Activated B cell treated with CpG ODN at 0.5 μM for 24 hours (primary cell): Measurements from ENCODE around the gene ZCWPW1. TPM values are rescaled to one million over a fixed set of nuclear protein-coding genes. Genes with fewer than 3 reads are reported as not detected.

Source experiments
- ATAC-seq: fragments of 200-7000 bp; cut with Tn5 transposase; one replicate; pipeline ENCODE4 v1.10.0; 2021; ENCODE audit warnings: low read depth, mild to moderate bottlenecking, moderate library complexity
- CTCF ChIA-PET: fragments of 350-600 bp; sonication (Branson Sonifier 250); formaldehyde crosslinking; loops from one replicate; lab custom pipeline; 2021; ENCODE audit warnings: antibody characterized with exemption; lab: Charles Lee
- POLR2A ChIA-PET: fragments of 350-600 bp; sonication (Branson Sonifier 250); formaldehyde crosslinking; loops from one replicate; lab custom pipeline; 2021; ENCODE audit warnings: antibody characterized with exemption; lab: Charles Lee
- DNase-seq: peaks from one replicate; pipeline ENCODE4 v3.0.0; 2022
- H3K27ac Mint-ChIP-seq: one replicate; pipeline ENCODE4 v1.8.0; 2020; ENCODE audit warnings: mixed read lengths
- H3K27me3 Mint-ChIP-seq: one replicate; pipeline ENCODE4 v1.8.0; 2021; ENCODE audit warnings: mixed read lengths
- H3K36me3 Mint-ChIP-seq: one replicate; pipeline ENCODE4 v1.8.0; 2021; ENCODE audit warnings: low read depth, mixed read lengths
- H3K4me1 Mint-ChIP-seq: one replicate; pipeline ENCODE4 v1.8.0; 2021; ENCODE audit warnings: mixed read lengths
- H3K4me3 Mint-ChIP-seq: one replicate; pipeline ENCODE4 v1.8.0; 2020; ENCODE audit warnings: mild to moderate bottlenecking, mixed read lengths
- H3K9me3 Mint-ChIP-seq: one replicate; pipeline ENCODE4 v1.8.0; 2020; ENCODE audit warnings: mixed read lengths
- CTCF ChIP-seq: fragments of 200-600 bp; IDR thresholded peaks from one replicate; pipeline ENCODE4 v1.8.0; 2022; ENCODE audit warnings: antibody characterized with exemption, mild to moderate bottlenecking
- intact Hi-C: fragments of 100-400 bp; cut with micrococcal nuclease; formaldehyde crosslinking; loops from one replicate; pipeline ENCODE4 v1.15.1; 2024
- total RNA-seq: library from RNA; stranded (reverse); gene quantifications from 2 replicates; pipeline ENCODE4 v1.2.3, GENCODE V29; 2022

The ZCWPW1 gene
- total RNA-seq, 1 donor from 2014 or later: 10.8 TPM

- Mint-ChIP-seq H3K4me3 (no peak overlapping the region), H3K27ac (peak overlapping the region; percentile 91), H3K27me3 (no peaks in the 10 kb centered on the region), H3K4me1 (peaks cover 92% of the 10 kb centered on the region), H3K9me3 (no peaks in the 10 kb centered on the region), H3K36me3 (peaks cover 1% of the 10 kb centered on the region)
- intact Hi-C loops: no loop called here
- ATAC-seq (no peak), DNase-seq (no peak)
- TF ChIP-seq CTCF: no peak
- POLR2A ChIA-PET: interaction anchor here (1.3 kb wide), 1 partner anchor 59 kb away, joined by 7 read pairs; the partner anchor contains the start of genes MEPCE and ZCWPW1
- CTCF ChIA-PET: interaction anchor here (1.0 kb wide), 1 partner anchor 38 kb away, joined by 3 read pairs; no protein-coding TSS in a partner anchor
Measured at GRCh38 chr7:100370303-100370702, 58.2 kb downstream of the ZCWPW1 start.

- Mint-ChIP-seq H3K9me3 (no peaks in the 10 kb centered on the region), H3K27ac (peak overlapping the region; percentile 91), H3K4me3 (peak overlapping the region; percentile 44), H3K36me3 (peaks cover 8% of the 10 kb centered on the region), H3K27me3 (no peaks in the 10 kb centered on the region), H3K4me1 (peaks cover 92% of the 10 kb centered on the region)
- TF ChIP-seq CTCF: no peak
- intact Hi-C loops: loop anchor here (1.0 kb wide), 9 partner anchors 11 to 304 kb away; partner anchors contain the start of genes GNB2, PILRB, ZCWPW1 and ZNF3
- DNase-seq (peak; percentile 69), ATAC-seq (peak; percentile 80)
- ChIA-PET POLR2A (interaction anchor here (0.5 to 2.4 kb wide), 28 partner anchors 10 to 1494 kb away, joined by 3 to 90 read pairs (median 7); partner anchors contain the start of genes AP4M1, FBXO24, LRCH4 and MBLAC1), CTCF (interaction anchor here (1.0 to 2.5 kb wide), 5 partner anchors 9 to 81 kb away, joined by 3 to 17 read pairs (median 4); no protein-coding TSS in a partner anchor)
Measured at GRCh38 chr7:100369105-100369504, 59.4 kb downstream of the ZCWPW1 start.

GRCh38 chr7:100367676-100368613, 60.6 kb downstream of the ZCWPW1 start:
- POLR2A ChIA-PET: interaction anchor here (0.6 to 2.4 kb wide), 16 partner anchors 9 to 285 kb away, joined by 3 to 90 read pairs (median 8); partner anchors contain the start of genes FBXO24, LRCH4, MBLAC1 and MEPCE
- Mint-ChIP-seq H3K36me3 (peaks cover 14% of the 10 kb centered on the region), H3K9me3 (no peaks in the 10 kb centered on the region), H3K27ac (peak overlapping the region; percentile 91), H3K4me3 (peak overlapping the region; percentile 41), H3K27me3 (no peaks in the 10 kb centered on the region), H3K4me1 (peaks cover 84% of the 10 kb centered on the region)
- no peak for TF ChIP-seq CTCF
- intact Hi-C loops: no loop called here
- CTCF ChIA-PET: interaction anchor here (0.9 to 2.5 kb wide), 3 partner anchors 9 to 40 kb away, joined by 3 to 17 read pairs (median 4); no protein-coding TSS in a partner anchor
- peak; percentile 28 for ATAC-seq
- DNase-seq: no peak

- peak overlapping the region; percentile 9 for H3K4me3 Mint-ChIP-seq
- no peak for ATAC-seq
- ChIA-PET POLR2A (interaction anchor here (0.7 to 3.1 kb wide), 6 partner anchors 22 to 62 kb away, joined by 3 to 24 read pairs (median 6); partner anchors contain the start of genes MEPCE and ZCWPW1), CTCF (interaction anchor here (2.3 kb wide), 1 partner anchor 40 kb away, joined by 12 read pairs; no protein-coding TSS in a partner anchor)
- intact Hi-C loops: no loop called here
- H3K27ac Mint-ChIP-seq: peak overlapping the region; percentile 91
- DNase-seq: no peak
- peaks cover 21% of the 10 kb centered on the region for H3K36me3 Mint-ChIP-seq
- peaks cover 79% of the 10 kb centered on the region for H3K4me1 Mint-ChIP-seq
- no peaks in the 10 kb centered on the region for H3K27me3 Mint-ChIP-seq
- no peaks in the 10 kb centered on the region for H3K9me3 Mint-ChIP-seq
- no peak for TF ChIP-seq CTCF
Measured at GRCh38 chr7:100367251-100367620, 61.3 kb downstream of the ZCWPW1 start.
